H1 (cell line): ENCODE data around the gene SNX19. TPM values are rescaled to one million over a fixed set of nuclear protein-coding genes. Genes with fewer than 3 reads are reported as not detected.

Experiments
- CTCF ChIA-PET: fragments of 300-600 bp; sonication (Branson Sonifier 250); formaldehyde crosslinking; loops from one replicate; lab custom pipeline; 2021; ENCODE audit not compliant: partially characterized antibody; lab: Charles Lee
- POLR2A ChIA-PET: fragments of 300-600 bp; sonication (Branson Sonifier 250); formaldehyde crosslinking; loops from one replicate; lab custom pipeline; 2021; ENCODE audit warnings: inconsistent platforms; ENCODE audit not compliant: partially characterized antibody; lab: Charles Lee
- DNase-seq, 2 experiments: peaks; one replicate each; pipeline versions ENCODE4 v3.0.0 to v3.0.0-alpha.2; 2010 to 2022; ENCODE audit warnings: low spot score in 2 of 2, low read depth in 1 of 2, mixed read lengths in 1 of 2
- FAIRE-seq: peaks from 2 replicates; lab custom pipeline; 2011; peaks lifted over from hg19 to GRCh38; lab: Jason Lieb, UNC
- H2AFZ ChIP-seq: 2 replicates; pipeline ENCODE4 v1.8.1; 2012; ENCODE audit warnings: low read length, inconsistent platforms
- H2AK5ac ChIP-seq: 2 replicates; pipeline ENCODE4 v1.6.1; 2013; ENCODE audit warnings: low read depth, low read length
- H2BK120ac ChIP-seq: replicated peaks from 2 replicates; pipeline ENCODE3; 2013; ENCODE audit warnings: low read depth, low read length, inconsistent platforms
- H2BK12ac ChIP-seq: 2 replicates; pipeline ENCODE4 v1.6.1; 2013; ENCODE audit warnings: low read depth, low read length
- H2BK15ac ChIP-seq: 2 replicates; pipeline ENCODE4 v1.6.1; 2013; ENCODE audit warnings: low read length
- H2BK20ac ChIP-seq: 2 replicates; pipeline ENCODE4 v1.6.1; 2013; ENCODE audit warnings: low read length
- H2BK5ac ChIP-seq: 2 replicates; pipeline ENCODE4 v1.6.1; 2013; ENCODE audit warnings: low read depth, low read length
- H3K14ac ChIP-seq: 2 replicates; pipeline ENCODE4 v1.6.1; 2013; ENCODE audit warnings: inconsistent platforms; ENCODE audit not compliant: insufficient read length
- H3K18ac ChIP-seq: 2 replicates; pipeline ENCODE4 v1.6.1; 2013; ENCODE audit warnings: low read length; ENCODE audit errors: extremely low read depth
- H3K23ac ChIP-seq: 2 replicates; pipeline ENCODE4 v1.6.1; 2013; ENCODE audit warnings: inconsistent platforms; ENCODE audit not compliant: insufficient read length
- H3K23me2 ChIP-seq: 2 replicates; pipeline ENCODE4 v1.6.1; 2013; ENCODE audit warnings: low read depth, low read length
- H3K27ac ChIP-seq: 2 replicates; pipeline ENCODE4 v1.6.1; 2011; ENCODE audit warnings: low read depth, low read length, inconsistent platforms
- H3K27me3 ChIP-seq, 4 experiments: replicated peaks in 1 of 4; 1 replicate in 1 of 4; 2 replicates in 3 of 4; pipeline versions ENCODE4 v1.6.1 to v1.8.1; 2011 to 2013; ENCODE audit warnings: low read length in 3 of 4, mild to moderate bottlenecking in 3 of 4, inconsistent platforms in 2 of 4, mixed read lengths in 2 of 4, moderate library complexity in 1 of 4; ENCODE audit not compliant: control insufficient read depth in 3 of 4, insufficient read depth in 3 of 4; ENCODE audit errors: extremely low read depth in 1 of 4
- H3K36me3 ChIP-seq, 4 experiments: 2 replicates each; pipeline versions ENCODE4 v1.6.1 to v1.8.1; 2011 to 2013; ENCODE audit warnings: mild to moderate bottlenecking in 4 of 4, low read length in 3 of 4, moderate library complexity in 2 of 4, control low read depth in 1 of 4, inconsistent platforms in 1 of 4; ENCODE audit not compliant: insufficient read depth in 4 of 4, control insufficient read depth in 2 of 4
- H3K4ac ChIP-seq: replicated peaks from 2 replicates; pipeline ENCODE3; 2013; ENCODE audit warnings: low read length, low read depth, mixed read lengths, inconsistent platforms; ENCODE audit not compliant: insufficient read length
- H3K4me1 ChIP-seq, 4 experiments: replicated peaks in 1 of 4; 1 replicate in 1 of 4; 2 replicates in 3 of 4; pipeline versions ENCODE4 v1.6.1 to v1.8.1; 2011 to 2013; ENCODE audit warnings: low read length in 3 of 4, inconsistent platforms in 2 of 4, mixed read lengths in 1 of 4; ENCODE audit not compliant: insufficient read depth in 4 of 4, control insufficient read depth in 3 of 4
- H3K4me2 ChIP-seq, 2 experiments: 2 replicates each; pipeline versions ENCODE4 v1.6.1 to v1.8.1; 2011 to 2013; ENCODE audit warnings: low read depth in 2 of 2, low read length in 2 of 2, control low read depth in 1 of 2, inconsistent platforms in 1 of 2, mild to moderate bottlenecking in 1 of 2; ENCODE audit not compliant: insufficient read depth in 1 of 2
- H3K4me3 ChIP-seq, 4 experiments: fragments of 200-600, 300-600 bp in 1 of 4; sonication (generic), shearing (Covaris generic), sonication (Bioruptor Twin) in 1 of 4; 2 replicates each; pipeline versions ENCODE4 v1.5.1 to v1.8.1; 2011 to 2016; ENCODE audit warnings: low read length in 4 of 4, low read depth in 3 of 4, control low read depth in 2 of 4, inconsistent platforms in 2 of 4, mild to moderate bottlenecking in 2 of 4, mixed read lengths in 1 of 4, moderate library complexity in 1 of 4; ENCODE audit not compliant: insufficient read depth in 2 of 4; ENCODE audit errors: extremely low read depth in 1 of 4
- H3K56ac ChIP-seq: replicated peaks from 2 replicates; pipeline ENCODE3; 2013; ENCODE audit warnings: low read depth, mild to moderate bottlenecking, mixed read lengths, low read length, inconsistent platforms; ENCODE audit not compliant: insufficient read length
- H3K79me1 ChIP-seq: 2 replicates; pipeline ENCODE4 v1.6.1; 2013; ENCODE audit warnings: low read depth, low read length, control low read depth
- H3K79me2 ChIP-seq, 2 experiments: 2 replicates each; pipeline versions ENCODE4 v1.6.1 to v1.8.1; 2012 to 2013; ENCODE audit warnings: low read length in 2 of 2, mild to moderate bottlenecking in 2 of 2, inconsistent platforms in 1 of 2; ENCODE audit not compliant: insufficient read depth in 2 of 2, control insufficient read depth in 1 of 2
- H3K9ac ChIP-seq, 4 experiments: replicated peaks in 1 of 4; 1 replicate in 1 of 4; 2 replicates in 3 of 4; pipeline versions ENCODE4 v1.6.1 to v1.8.1; 2011 to 2013; ENCODE audit warnings: low read depth in 3 of 4, low read length in 3 of 4, control low read depth in 2 of 4, mild to moderate bottlenecking in 2 of 4, moderate library complexity in 2 of 4, inconsistent platforms in 1 of 4; ENCODE audit errors: extremely low read depth in 1 of 4
- H3K9me3 ChIP-seq, 2 experiments: 2 replicates each; pipeline versions ENCODE4 v1.6.1 to v1.8.1; 2012 to 2013; ENCODE audit warnings: mild to moderate bottlenecking in 2 of 2, moderate library complexity in 2 of 2, control low read depth in 1 of 2, inconsistent platforms in 1 of 2, low read depth in 1 of 2, low read length in 1 of 2, mixed read lengths in 1 of 2; ENCODE audit not compliant: insufficient read depth in 2 of 2
- H4K20me1 ChIP-seq, 2 experiments: replicated peaks in 1 of 2; 2 replicates each; pipeline versions ENCODE3 to v1.8.1; 2011 to 2013; ENCODE audit warnings: inconsistent platforms in 2 of 2, low read length in 2 of 2, mild to moderate bottlenecking in 1 of 2; ENCODE audit not compliant: insufficient read depth in 2 of 2, control insufficient read depth in 1 of 2
- H4K5ac ChIP-seq: 2 replicates; pipeline ENCODE4 v1.6.1; 2013; ENCODE audit warnings: low read length, low read depth, mixed read lengths, inconsistent platforms; ENCODE audit not compliant: insufficient read length
- H4K8ac ChIP-seq: 2 replicates; pipeline ENCODE4 v1.8.0; 2013; ENCODE audit warnings: mild to moderate bottlenecking, moderate library complexity, low read length, inconsistent platforms; ENCODE audit not compliant: insufficient read depth; ENCODE audit errors: extremely low read depth
- H4K91ac ChIP-seq: replicated peaks from 2 replicates; pipeline ENCODE3; 2013; ENCODE audit warnings: low read length, mixed read lengths, inconsistent platforms; ENCODE audit not compliant: insufficient read length
- ATF2 ChIP-seq: IDR thresholded peaks from 2 replicates; pipeline ENCODE4 v1.6.1; 2012; ENCODE audit warnings: low read length, inconsistent platforms
- BACH1 ChIP-seq: IDR thresholded peaks from 2 replicates; pipeline ENCODE4 v1.6.1; 2012; ENCODE audit warnings: low read length, improper control_type of control experiment
- BRCA1 ChIP-seq: IDR thresholded peaks from 2 replicates; pipeline ENCODE4 v1.6.1; 2012; ENCODE audit warnings: low read depth, low read length, improper control_type of control experiment
- CTBP2 ChIP-seq: IDR thresholded peaks from 2 replicates; pipeline ENCODE4 v1.7.0; 2011; ENCODE audit warnings: borderline replicate concordance, mild to moderate bottlenecking, moderate library complexity, mixed read lengths, low read length; ENCODE audit not compliant: insufficient read depth, insufficient read length
- EP300 ChIP-seq, 2 experiments: IDR thresholded peaks; 1 replicate in 1 of 2; 2 replicates in 1 of 2; pipeline ENCODE4 v1.6.1; 2011 to 2012; ENCODE audit warnings: low read depth in 2 of 2, low read length in 2 of 2, mild to moderate bottlenecking in 2 of 2, borderline replicate concordance in 1 of 2, inconsistent platforms in 1 of 2, moderate library complexity in 1 of 2
- JUN ChIP-seq: IDR thresholded peaks from 2 replicates; pipeline ENCODE4 v1.6.1; 2011; ENCODE audit warnings: low read depth, mild to moderate bottlenecking, improper control_type of control experiment, low read length
- JUND ChIP-seq: IDR thresholded peaks from 2 replicates; pipeline ENCODE4 v1.6.1; 2011; ENCODE audit warnings: mild to moderate bottlenecking, improper control_type of control experiment, low read length
- MAFK ChIP-seq: IDR thresholded peaks from 2 replicates; pipeline ENCODE4 v1.6.1; 2012; ENCODE audit warnings: low read depth, mild to moderate bottlenecking, improper control_type of control experiment, low read length
- NRF1 ChIP-seq: IDR thresholded peaks from 2 replicates; pipeline ENCODE4 v1.6.1; 2011; ENCODE audit warnings: mild to moderate bottlenecking, low read depth, low read length, improper control_type of control experiment
- POLR2AphosphoS5 ChIP-seq: IDR thresholded peaks from 2 replicates; pipeline ENCODE4 v1.6.1; 2011; ENCODE audit warnings: low read depth, low read length
- RNF2 ChIP-seq: fragments of 200-900, 300-1000 bp; sonication (generic); IDR thresholded peaks from 2 replicates; pipeline ENCODE4 v1.7.1; 2016; ENCODE audit warnings: borderline replicate concordance, low read depth, mild to moderate bottlenecking, antibody characterized with exemption, low read length; ENCODE audit not compliant: poor library complexity, severe bottlenecking; ENCODE audit errors: missing control alignments
- WGBS, 2 experiments: shearing (Covaris generic) in 1 of 2; methylation state at CpG; one replicate each; pipeline versions ENCODE4 v1.1.6 to v1.1.7; 2013 to 2015; ENCODE audit warnings: low lambda C conversion rate in 2 of 2, mixed read lengths in 2 of 2, inconsistent platforms in 1 of 2, low coverage in 1 of 2, missing lambda C conversion rate in 1 of 2; ENCODE audit not compliant: insufficient replicate concordance in 2 of 2, insufficient coverage in 1 of 2, insufficient read length in 1 of 2; ENCODE audit errors: extremely low coverage in 1 of 2, missing lambda C conversion rate in 1 of 2; 5-methylcytosine and 5-hydroxymethylcytosine counted together
- polyA plus RNA-seq, 7 experiments: library from polyadenylated mRNA; depleted of rRNA in 3 of 7; stranded (reverse) in 5 of 7; unstranded in 2 of 7; fragments of >200 nt in 5 of 7; fragments of 200-250 nt in 2 of 7; gene quantifications; 1 replicate in 5 of 7; 2 replicates in 1 of 7; 4 replicates in 1 of 7; pipeline versions ENCODE4 v1.2.1 to v1.2.3, GENCODE V29; 2011 to 2013; ENCODE audit warnings: missing spikeins in 2 of 7, mixed read lengths in 2 of 7
- total RNA-seq: library from RNA; stranded (reverse); fragmentation: NEBNext Ultra II Directional; extraction: Animal tissue kit (Norgen Biotek cat#: 25700); gene quantifications from 2 replicates; pipeline ENCODE4 v1.2.1, GENCODE V29; 2021

Gene SNX19
- total and polyA plus RNA-seq, 2 of the 8 experiments (the other 6 are each of a cell fraction or from before 2014, with no cell fraction given), result 15.0 to 25.2 TPM

GRCh38 chr11:130868721-130869390, 47.4 kb downstream of the SNX19 start:
- no peaks in the 10 kb centered on the region for H3K79me2 ChIP-seq
- no peak overlapping the region for H4K8ac ChIP-seq
- CTCF ChIA-PET, result interaction anchor here (0.7 to 17.8 kb wide), 10 partner anchors 8 to 668 kb away, joined by 3 to 521 read pairs (median 3); partner anchors contain the start of genes ADAMTS15 and ADAMTS8
- TF ChIP-seq MAFK, result no peak
- TF ChIP-seq ATF2, result no peak
- TF ChIP-seq RNF2, result no peak
- TF ChIP-seq JUN, result no peak
- no peak for TF ChIP-seq EP300 (IDR thresholded peaks at IDR 0.05; ENCODE audit: borderline replicate concordance in 1 of 2, low read depth in 2 of 2, low read length in 2 of 2)
- no peak for TF ChIP-seq BRCA1
- TF ChIP-seq CTBP2, result no peak
- no peak for TF ChIP-seq JUND
- no peak for TF ChIP-seq BACH1
- TF ChIP-seq NRF1, result no peak
- TF ChIP-seq POLR2AphosphoS5, result no peak

More at GRCh38 chr11:130868721-130869390, 47.4 kb downstream of the SNX19 start:
- Histone ChIP-seq H4K91ac (no peak overlapping the region), H3K18ac (no peak overlapping the region), H3K9me3 (no peaks in the 10 kb centered on the region), H2BK120ac (no peak overlapping the region), H3K14ac (no peak overlapping the region), H4K20me1 (no peaks in the 10 kb centered on the region), H3K27me3 (no peaks in the 10 kb centered on the region), H3K56ac (no peak overlapping the region), H2AFZ (no peak overlapping the region), H3K79me1 (no peaks in the 10 kb centered on the region), H3K9ac (no peak overlapping the region), H3K4ac (no peak overlapping the region), H3K4me1 (peaks cover 0 to 5% (median 2%) of the 10 kb centered on the region in 4 experiments; a peak in 3 of 7 replicates), H2AK5ac (no peak overlapping the region), H2BK15ac (no peak overlapping the region), H2BK12ac (no peak overlapping the region), H3K23me2 (no peaks in the 10 kb centered on the region), H3K23ac (no peak overlapping the region), H3K36me3 (no peaks in the 10 kb centered on the region; a peak in 1 of 8 replicates), H3K27ac (no peak overlapping the region), H2BK20ac (no peak overlapping the region), H2BK5ac (no peak overlapping the region), H4K5ac (no peak overlapping the region), H3K4me2 (no peak overlapping the region), H3K4me3 (no peak overlapping the region)
- 78% methylated on average over 7 of the region's 7 CpGs; no CpG with 5 or more reads in 1 of the 2 experiments for WGBS, 2 experiments
- FAIRE-seq (no peak), DNase-seq (no peak)
- POLR2A ChIA-PET, result interaction anchor here (0.7 to 1.2 kb wide), 2 partner anchors 9 to 26 kb away, joined by 3 read pairs; no protein-coding TSS in a partner anchor
